IMR-90 (cell line): ENCODE measurements around the gene BTRC.

ENCODE experiments used
- CTCF ChIP-seq: conservative IDR thresholded peaks from 2 replicates; pipeline ENCODE4 v1.5.1; 2012; ENCODE audit warnings: mild to moderate bottlenecking, low read depth, low read length, improper control_type of control experiment
- POLR2A ChIP-seq: IDR thresholded peaks from 2 replicates; pipeline ENCODE4 v1.6.1; 2012; ENCODE audit warnings: mild to moderate bottlenecking, low read depth, low read length

GRCh38 chr10:101380353-101381017 lies 26.5 kb downstream of the BTRC start:
- TF ChIP-seq CTCF (no peak), POLR2A (no peak)
